Activated naive CD8-positive, alpha-beta T cell treated with anti-CD3 and anti-CD28 coated beads, Interleukin-2, amount 50 U/mL, for 16 hours (primary cell): ENCODE measurements around the gene CUL1.
"Not testable (repeated sequence)": the region's sequence is repeated elsewhere in the genome, so short reads cannot be mapped to it uniquely, and the experiment has no call there.

Experiments
- DNase-seq: peaks from one replicate; pipeline ENCODE4 v3.0.0-alpha.2; 2020; ENCODE audit warnings: low read depth, low spot score

CUL1 gene

GRCh38 chr7:148697256-148698006 lies 1.3 kb upstream of the CUL1 start:
- DNase-seq, result no peak

GRCh38 chr7:148698007-148698396 lies 701 bp upstream of the CUL1 start:
- DNase-seq, result no peak

- peak; percentile 19 for DNase-seq
These were observed 500 bp downstream of the CUL1 start for GRCh38 chr7:148699024-148699781.

GRCh38 chr7:148699782-148700629 lies 1.3 kb downstream of the CUL1 start:
- DNase-seq, result no peak

GRCh38 chr7:148700661-148701064 lies 2.0 kb downstream of the CUL1 start:
- peak; percentile 14 for DNase-seq

- no peak for DNase-seq
These were observed 2.7 kb downstream of the CUL1 start for GRCh38 chr7:148701414-148701813.

- DNase-seq, result no peak
These were observed 4.4 kb downstream of the CUL1 start for GRCh38 chr7:148702876-148703670.

GRCh38 chr7:148703671-148703962 lies 4.9 kb downstream of the CUL1 start:
- DNase-seq, result not testable (repeated sequence)

- no peak for DNase-seq
These were observed 5.5 kb downstream of the CUL1 start for GRCh38 chr7:148704189-148704588.

- no peak for DNase-seq
These were observed 6.3 kb downstream of the CUL1 start for GRCh38 chr7:148704970-148705369.

- DNase-seq, result no peak
These were observed 7.7 kb downstream of the CUL1 start for GRCh38 chr7:148706368-148706767.

GRCh38 chr7:148708026-148708885 lies 9.6 kb downstream of the CUL1 start:
- DNase-seq, result no peak

GRCh38 chr7:148709014-148709413 lies 10.3 kb downstream of the CUL1 start:
- DNase-seq, result no peak

- DNase-seq, result not testable (repeated sequence)
These were observed 11.7 kb downstream of the CUL1 start for GRCh38 chr7:148710426-148710825.

GRCh38 chr7:148711191-148712102 lies 12.7 kb downstream of the CUL1 start:
- DNase-seq, result no peak

- DNase-seq, result no peak
These were observed 14.1 kb downstream of the CUL1 start for GRCh38 chr7:148712678-148713329.

GRCh38 chr7:148714498-148714897 lies 15.8 kb downstream of the CUL1 start:
- no peak for DNase-seq

GRCh38 chr7:148715027-148715426 lies 16.3 kb downstream of the CUL1 start:
- DNase-seq, result no peak

GRCh38 chr7:148717266-148717793 lies 18.6 kb downstream of the CUL1 start:
- DNase-seq, result no peak
